ENCODE measurements around the gene KATNB1. TPM values are rescaled to one million over a fixed set of nuclear protein-coding genes. Genes with fewer than 3 reads are reported as not detected.
"Not testable (repeated sequence)": the region's sequence is repeated elsewhere in the genome, so short reads cannot be mapped to it uniquely, and the experiment has no call there.

Gene KATNB1
- total RNA-seq, 1 experiment from 2014 or later = 8.1 TPM

- in situ Hi-C loops (cut with HindIII; ENCODE audit: low pct_unique_long_range_greater_than_20kb, low sequenced_read_pairs) = no loop called here
- BruUV-seq (replicated peaks) = no TSS peak
- DNase-seq (ENCODE audit: low read depth, low spot score) (no peak), ATAC-seq (no peak)
- Histone ChIP-seq H3K4me1 (ENCODE audit: control insufficient read depth, insufficient read depth, low read length) (no peaks in the 10 kb centered on the region), H3K4me3 (ENCODE audit: low read depth in 2 of 2, low read length in 2 of 2) (no peak overlapping the region), H3K27me3 (ENCODE audit: control insufficient read depth, insufficient read depth, low read length) (no peaks in the 10 kb centered on the region), H3K27ac (ENCODE audit: low read length) (no peak overlapping the region), H3K36me3 (ENCODE audit: control insufficient read depth, insufficient read depth, low read length) (no peaks in the 10 kb centered on the region), H3K9me3 (ENCODE audit: control insufficient read depth, insufficient read depth, low read depth, low read length) (no peaks in the 10 kb centered on the region)
- intact Hi-C loops (cut with micrococcal nuclease; ENCODE audit: unreplicated experiment) = no loop called here
- ChIA-PET POLR2A (no interaction called here), CTCF (no interaction called here)
- TF ChIP-seq SIN3A (IDR thresholded peaks at IDR 0.05; ENCODE audit: borderline replicate concordance, insufficient read depth, low read depth, low read length) (no peak), TCF7L2 (IDR thresholded peaks at IDR 0.05; ENCODE audit: low read depth, low read length) (no peak), REST (IDR thresholded peaks at IDR 0.05; ENCODE audit: insufficient read depth in 1 of 2, low read depth in 2 of 2, low read length in 1 of 2) (no peak), POLR2AphosphoS5 (IDR thresholded peaks at IDR 0.05; ENCODE audit: low read depth, low read length) (no peak), CTCF (IDR thresholded peaks at IDR 0.05) (no peak)
Observed at GRCh38 chr16:57745768-57746167, 10.2 kb downstream of the KATNB1 start.

- H3K9me3 ChIP-seq (ENCODE audit: control insufficient read depth, insufficient read depth, low read depth, low read length); in situ Hi-C loops (cut with HindIII; ENCODE audit: low pct_unique_long_range_greater_than_20kb, low sequenced_read_pairs); ATAC-seq; BruUV-seq (replicated peaks); POLR2A ChIA-PET; DNase-seq (ENCODE audit: low read depth, low spot score); H3K36me3 ChIP-seq (ENCODE audit: control insufficient read depth, insufficient read depth, low read length); CTCF ChIA-PET; H3K27ac ChIP-seq (ENCODE audit: low read length); H3K27me3 ChIP-seq (ENCODE audit: control insufficient read depth, insufficient read depth, low read length); H3K4me3 ChIP-seq (ENCODE audit: low read depth in 2 of 2, low read length in 2 of 2); H3K4me1 ChIP-seq (ENCODE audit: control insufficient read depth, insufficient read depth, low read length); intact Hi-C loops (cut with micrococcal nuclease; ENCODE audit: unreplicated experiment): not testable (repeated sequence)
Observed at GRCh38 chr16:57746316-57746715, 10.7 kb downstream of the KATNB1 start.

GRCh38 chr16:57747091-57747490 is 11.5 kb downstream of the KATNB1 start:
- Histone ChIP-seq H3K27me3 (ENCODE audit: control insufficient read depth, insufficient read depth, low read length) (no peaks in the 10 kb centered on the region), H3K27ac (ENCODE audit: low read length) (no peak overlapping the region), H3K4me3 (ENCODE audit: low read depth in 2 of 2, low read length in 2 of 2) (no peak overlapping the region), H3K4me1 (ENCODE audit: control insufficient read depth, insufficient read depth, low read length) (no peaks in the 10 kb centered on the region), H3K36me3 (ENCODE audit: control insufficient read depth, insufficient read depth, low read length) (no peaks in the 10 kb centered on the region), H3K9me3 (ENCODE audit: control insufficient read depth, insufficient read depth, low read depth, low read length) (no peaks in the 10 kb centered on the region)
- POLR2A ChIA-PET = no interaction called here
- CTCF ChIA-PET = no interaction called here
- BruUV-seq (replicated peaks) = no TSS peak
- intact Hi-C loops (cut with micrococcal nuclease; ENCODE audit: unreplicated experiment) (no loop called here), in situ Hi-C loops (cut with HindIII; ENCODE audit: low pct_unique_long_range_greater_than_20kb, low sequenced_read_pairs) (no loop called here)
- no peak for ATAC-seq
- TF ChIP-seq POLR2AphosphoS5 (IDR thresholded peaks at IDR 0.05; ENCODE audit: low read depth, low read length) = no peak
- no peak for TF ChIP-seq TCF7L2 (IDR thresholded peaks at IDR 0.05; ENCODE audit: low read depth, low read length)
- TF ChIP-seq REST (IDR thresholded peaks at IDR 0.05; ENCODE audit: insufficient read depth in 1 of 2, low read depth in 2 of 2, low read length in 1 of 2) = no peak
- no peak for TF ChIP-seq CTCF (IDR thresholded peaks at IDR 0.05)
- TF ChIP-seq SIN3A (IDR thresholded peaks at IDR 0.05; ENCODE audit: borderline replicate concordance, insufficient read depth, low read depth, low read length) = no peak
- DNase-seq (ENCODE audit: low read depth, low spot score) = no peak
